SK-N-SH treated with all-trans-retinoic acid at 6 μM for 48 hours (cell line): ENCODE results near the gene CTLA4.

Source experiments
- CREB5 ChIP-seq: fragments of 250-450 bp; sonication (Bioruptor Pico); IDR thresholded peaks from 2 replicates; pipeline ENCODE4 v1.5.1; 2020; ENCODE audit warnings: low read depth, mild to moderate bottlenecking, moderate library complexity
- CSRNP3 ChIP-seq: fragments of 250-450 bp; sonication (Bioruptor Pico); IDR thresholded peaks from 2 replicates; pipeline ENCODE4 v1.5.1; 2021; ENCODE audit warnings: mild to moderate bottlenecking, moderate library complexity
- PATZ1 ChIP-seq: fragments of 250-450 bp; sonication (Bioruptor Pico); IDR thresholded peaks from 2 replicates; pipeline ENCODE4 v1.8.0; 2020; ENCODE audit warnings: mild to moderate bottlenecking, moderate library complexity, borderline replicate concordance
- ZFP3 ChIP-seq: fragments of 250-450 bp; sonication (Bioruptor Pico); IDR thresholded peaks from 2 replicates; pipeline ENCODE4 v1.5.0; 2020; ENCODE audit warnings: mild to moderate bottlenecking, moderate library complexity
- ZNF565 ChIP-seq: fragments of 450-650 bp; formaldehyde crosslinking; conservative IDR thresholded peaks from 2 replicates; pipeline ENCODE4 v1.5.0; 2020; ENCODE audit warnings: low read depth, mild to moderate bottlenecking, moderate library complexity

GRCh38 chr2:203876328-203876727 is 8.8 kb downstream of the CTLA4 start:
- TF ChIP-seq PATZ1 (CRISPR knock-in tag) = no peak
- TF ChIP-seq CSRNP3 = no peak
- no peak for TF ChIP-seq CREB5 (CRISPR knock-in tag)
- no peak for TF ChIP-seq ZNF565 (CRISPR knock-in tag)
- TF ChIP-seq ZFP3 (CRISPR knock-in tag) = no peak
